ENCODE measurements around the gene GPC1. TPM values are rescaled to one million over a fixed set of nuclear protein-coding genes. Genes with fewer than 3 reads are reported as not detected.

Gene GPC1
- total RNA-seq, 1 donor from 2014 or later, result 14.2 TPM

- Mint-ChIP-seq H3K4me1 (no peaks in the 10 kb centered on the region), H3K27me3 (ENCODE audit: insufficient read depth, low read depth) (peaks cover 4% of the 10 kb centered on the region), H3K4me3 (no peak overlapping the region), H3K27ac (no peak overlapping the region), H3K36me3 (peaks cover 2% of the 10 kb centered on the region), H3K9me3 (no peaks in the 10 kb centered on the region)
- Histone ChIP-seq H2AFZ (replicated peaks) (no peak overlapping the region), H3K9ac (no peak overlapping the region), H4K20me1 (ENCODE audit: low read depth) (peaks cover 31% of the 10 kb centered on the region), H3F3A (ENCODE audit: low read depth) (peaks cover 5% of the 10 kb centered on the region), H3K79me2 (ENCODE audit: low read depth) (no peaks in the 10 kb centered on the region), H3K36me3 (no peaks in the 10 kb centered on the region), H3K4me3 (no peak overlapping the region), H3K9me3 (ENCODE audit: low read depth) (no peaks in the 10 kb centered on the region), H3K4me1 (peaks cover 8% of the 10 kb centered on the region), H3K27me3 (no peaks in the 10 kb centered on the region), H3K27ac (no peak overlapping the region), H3K4me2 (no peak overlapping the region)
- no peak for DNase-seq (ENCODE audit: low spot score)
- TF ChIP-seq EZH2 (IDR thresholded peaks at IDR 0.05) (no peak), CTCF (IDR thresholded peaks at IDR 0.05) (no peak)
Observed at GRCh38 chr2:240463274-240463865, 27.9 kb downstream of the GPC1 start.

GRCh38 chr2:240463866-240464481 lies 28.5 kb downstream of the GPC1 start:
- H3K27me3 Mint-ChIP-seq (ENCODE audit: insufficient read depth, low read depth), result peaks cover 4% of the 10 kb centered on the region
- Histone ChIP-seq H3K4me3 (no peak overlapping the region), H4K20me1 (ENCODE audit: low read depth) (peaks cover 25% of the 10 kb centered on the region), H3K27me3 (no peaks in the 10 kb centered on the region), H3K36me3 (no peaks in the 10 kb centered on the region), H3K27ac (no peak overlapping the region), H3K4me1 (peaks cover 8% of the 10 kb centered on the region), H3F3A (ENCODE audit: low read depth) (peaks cover 5% of the 10 kb centered on the region), H3K79me2 (ENCODE audit: low read depth) (no peaks in the 10 kb centered on the region), H3K4me2 (no peak overlapping the region), H2AFZ (replicated peaks) (no peak overlapping the region), H3K9me3 (ENCODE audit: low read depth) (no peaks in the 10 kb centered on the region), H3K9ac (no peak overlapping the region)
- TF ChIP-seq CTCF (IDR thresholded peaks at IDR 0.05) (no peak), EZH2 (IDR thresholded peaks at IDR 0.05) (no peak), EZH2phosphoT487 (IDR thresholded peaks at IDR 0.05) (no peak)
- H3K36me3 Mint-ChIP-seq, result peaks cover 2% of the 10 kb centered on the region
- H3K9me3 Mint-ChIP-seq, result no peaks in the 10 kb centered on the region
- no peak overlapping the region for H3K27ac Mint-ChIP-seq
- no peak overlapping the region for H3K4me3 Mint-ChIP-seq
- H3K4me1 Mint-ChIP-seq, result no peaks in the 10 kb centered on the region
- DNase-seq (ENCODE audit: low spot score), result no peak

- Histone ChIP-seq H3K4me2 (no peak overlapping the region), H3K9ac (no peak overlapping the region), H3K27ac (no peak overlapping the region), H3K27me3 (no peaks in the 10 kb centered on the region), H3K4me3 (no peak overlapping the region), H2AFZ (replicated peaks) (no peak overlapping the region), H3K79me2 (ENCODE audit: low read depth) (no peaks in the 10 kb centered on the region), H4K20me1 (ENCODE audit: low read depth) (peaks cover 18% of the 10 kb centered on the region), H3K4me1 (peaks cover under 1% of the 10 kb centered on the region), H3K9me3 (ENCODE audit: low read depth) (no peaks in the 10 kb centered on the region), H3K36me3 (no peaks in the 10 kb centered on the region), H3F3A (ENCODE audit: low read depth) (peaks cover under 1% of the 10 kb centered on the region)
- Mint-ChIP-seq H3K4me3 (no peak overlapping the region), H3K27me3 (ENCODE audit: insufficient read depth, low read depth) (peaks cover 8% of the 10 kb centered on the region), H3K36me3 (peaks cover 6% of the 10 kb centered on the region), H3K4me1 (peaks cover 4% of the 10 kb centered on the region), H3K27ac (no peak overlapping the region), H3K9me3 (peaks cover 3% of the 10 kb centered on the region)
- no peak for DNase-seq (ENCODE audit: low spot score)
- TF ChIP-seq CTCF (IDR thresholded peaks at IDR 0.05) (no peak), EZH2 (IDR thresholded peaks at IDR 0.05) (no peak), EZH2phosphoT487 (IDR thresholded peaks at IDR 0.05) (no peak)
Observed at GRCh38 chr2:240464514-240465241, 29.2 kb downstream of the GPC1 start.

Measured in neural progenitor cell (in vitro differentiated cells).